NCI-H187 (cell line): ENCODE results near the gene RIPK4.

ENCODE experiments used
- DNase-seq, 2 experiments: peaks; one replicate each; lab custom pipeline; 2025; lab: John Stamatoyannopoulos, UW

The RIPK4 gene

GRCh38 chr21:41691205-41692184 is 75.4 kb downstream of the RIPK4 start:
- DNase-seq, result no peak
